Neural progenitor cell (in vitro differentiated cells): ENCODE measurements around the gene DPP7. TPM values are rescaled to one million over a fixed set of nuclear protein-coding genes. Genes with fewer than 3 reads are reported as not detected.
A peak's percentile ranks its signal among the peaks of the same experiment; 100 is the strongest.

Experiments
- DNase-seq: peaks from one replicate; pipeline ENCODE4 v3.0.0-alpha.2; 2016; ENCODE audit warnings: low spot score
- H2AFZ ChIP-seq: fragments of 200-600 bp; sonication (generic); replicated peaks from 2 replicates; pipeline ENCODE4 v1.6.1; 2016; ENCODE audit warnings: antibody characterized with exemption
- H3F3A ChIP-seq: fragments of 200-600 bp; sonication (generic); 2 replicates; pipeline ENCODE4 v1.6.1; 2016; ENCODE audit warnings: antibody characterized with exemption, low read depth
- H3K27ac ChIP-seq: fragments of 200-600 bp; sonication (generic); 2 replicates; pipeline ENCODE4 v1.5.1; 2016; ENCODE audit warnings: mild to moderate bottlenecking
- H3K27me3 ChIP-seq: fragments of 200-600 bp; sonication (generic); 2 replicates; pipeline ENCODE4 v1.6.1; 2016; ENCODE audit warnings: mild to moderate bottlenecking, moderate library complexity
- H3K36me3 ChIP-seq: fragments of 200-600 bp; sonication (generic); 2 replicates; pipeline ENCODE4 v1.5.1; 2016
- H3K4me1 ChIP-seq: fragments of 200-600 bp; sonication (generic); 2 replicates; pipeline ENCODE4 v1.6.1; 2016; ENCODE audit warnings: mixed run types
- H3K4me2 ChIP-seq: fragments of 200-600 bp; sonication (generic); 2 replicates; pipeline ENCODE4 v1.6.1; 2016
- H3K4me3 ChIP-seq: fragments of 200-600 bp; sonication (generic); 2 replicates; pipeline ENCODE4 v1.5.1; 2016
- H3K79me2 ChIP-seq: fragments of 200-600 bp; sonication (generic); 2 replicates; pipeline ENCODE4 v1.6.1; 2016; ENCODE audit warnings: low read depth
- H3K9ac ChIP-seq: fragments of 200-600 bp; sonication (generic); 2 replicates; pipeline ENCODE4 v1.6.1; 2016
- H3K9me3 ChIP-seq: fragments of 200-600 bp; sonication (generic); 2 replicates; pipeline ENCODE4 v1.5.1; 2016; ENCODE audit warnings: low read depth
- H4K20me1 ChIP-seq: fragments of 200-600 bp; sonication (generic); 2 replicates; pipeline ENCODE4 v1.6.1; 2016; ENCODE audit warnings: low read depth
- H3K27ac Mint-ChIP-seq: 3 replicates; pipeline ENCODE4 v1.8.0; 2021; ENCODE audit warnings: mixed read lengths
- H3K27me3 Mint-ChIP-seq: 2 replicates; pipeline ENCODE4 v1.8.0; 2022; ENCODE audit warnings: low read depth, mild to moderate bottlenecking, inconsistent platforms, moderate library complexity, mixed read lengths; ENCODE audit not compliant: insufficient read depth
- H3K36me3 Mint-ChIP-seq: 3 replicates; pipeline ENCODE4 v1.8.0; 2021; ENCODE audit warnings: mixed read lengths
- H3K4me1 Mint-ChIP-seq: 3 replicates; pipeline ENCODE4 v1.8.0; 2021; ENCODE audit warnings: mixed read lengths
- H3K4me3 Mint-ChIP-seq: 3 replicates; pipeline ENCODE4 v1.8.0; 2021; ENCODE audit warnings: mild to moderate bottlenecking, moderate library complexity, mixed read lengths
- H3K9me3 Mint-ChIP-seq: 3 replicates; pipeline ENCODE4 v1.8.0; 2020; ENCODE audit warnings: mixed read lengths
- CTCF ChIP-seq: fragments of 200-600 bp; sonication (generic); IDR thresholded peaks from 2 replicates; pipeline ENCODE4 v1.5.1; 2017; ENCODE audit warnings: antibody characterized with exemption, mild to moderate bottlenecking
- EZH2 ChIP-seq: fragments of 200-600 bp; sonication (generic); IDR thresholded peaks from 2 replicates; pipeline ENCODE4 v1.6.1; 2017; ENCODE audit warnings: antibody characterized with exemption, mild to moderate bottlenecking, moderate library complexity
- EZH2phosphoT487 ChIP-seq: fragments of 200-600 bp; sonication (generic); IDR thresholded peaks from 2 replicates; pipeline ENCODE4 v1.6.1; 2017; ENCODE audit warnings: antibody characterized with exemption
- total RNA-seq: library from RNA; depleted of rRNA; stranded (reverse); fragments of >200 nt; gene quantifications from 2 replicates; pipeline ENCODE4 v1.2.3, GENCODE V29; 2015; ENCODE audit warnings: low replicate concordance

DPP7 gene
- total RNA-seq, 1 donor from 2014 or later: 2.6 TPM

GRCh38 chr9:137082925-137083290, 31.6 kb downstream of the DPP7 start:
- H2AFZ ChIP-seq: no peak overlapping the region
- peaks cover 69% of the 10 kb centered on the region for H3K27me3 ChIP-seq
- TF ChIP-seq EZH2: no peak
- no peak for TF ChIP-seq CTCF
- TF ChIP-seq EZH2phosphoT487: no peak
- Mint-ChIP-seq H3K27ac (no peak overlapping the region), H3K4me1 (peaks cover 29% of the 10 kb centered on the region), H3K9me3 (no peaks in the 10 kb centered on the region), H3K4me3 (no peak overlapping the region), H3K36me3 (no peaks in the 10 kb centered on the region), H3K27me3 (peaks cover 33% of the 10 kb centered on the region)
- peaks cover 30% of the 10 kb centered on the region for H3F3A ChIP-seq
- H3K9me3 ChIP-seq: no peaks in the 10 kb centered on the region
- no peaks in the 10 kb centered on the region for H3K36me3 ChIP-seq
- no peak for DNase-seq
- no peak overlapping the region for H3K4me3 ChIP-seq
- H3K79me2 ChIP-seq: peaks cover 5% of the 10 kb centered on the region
- peaks cover 13% of the 10 kb centered on the region for H4K20me1 ChIP-seq
- H3K4me1 ChIP-seq: peaks cover 16% of the 10 kb centered on the region
- no peak overlapping the region for H3K4me2 ChIP-seq
- no peak overlapping the region for H3K27ac ChIP-seq
- no peak overlapping the region for H3K9ac ChIP-seq

GRCh38 chr9:137082222-137082924, 32.2 kb downstream of the DPP7 start:
- peaks cover 14% of the 10 kb centered on the region for H3K4me1 ChIP-seq
- H3K27ac ChIP-seq: no peak overlapping the region
- no peak for DNase-seq
- no peak overlapping the region for H3K4me3 ChIP-seq
- H3K9me3 Mint-ChIP-seq: no peaks in the 10 kb centered on the region
- no peak overlapping the region for H3K27ac Mint-ChIP-seq
- H3K4me3 Mint-ChIP-seq: peak overlapping the region; percentile 18
- H3K36me3 Mint-ChIP-seq: no peaks in the 10 kb centered on the region
- no peak overlapping the region for H3K9ac ChIP-seq
- H3K27me3 ChIP-seq: peaks cover 71% of the 10 kb centered on the region
- H4K20me1 ChIP-seq: peaks cover 13% of the 10 kb centered on the region
- H3K4me1 Mint-ChIP-seq: peaks cover 24% of the 10 kb centered on the region
- peaks cover 25% of the 10 kb centered on the region for H3F3A ChIP-seq
- no peak overlapping the region for H2AFZ ChIP-seq
- H3K36me3 ChIP-seq: no peaks in the 10 kb centered on the region
- H3K79me2 ChIP-seq: peaks cover under 1% of the 10 kb centered on the region
- TF ChIP-seq EZH2: no peak
- no peak for TF ChIP-seq CTCF
- TF ChIP-seq EZH2phosphoT487: no peak
- H3K4me2 ChIP-seq: no peak overlapping the region
- H3K27me3 Mint-ChIP-seq: peaks cover 30% of the 10 kb centered on the region
- no peaks in the 10 kb centered on the region for H3K9me3 ChIP-seq

GRCh38 chr9:137080260-137081122, 34.0 kb downstream of the DPP7 start:
- Histone ChIP-seq H3K79me2 (no peaks in the 10 kb centered on the region), H3K4me1 (peaks cover 14% of the 10 kb centered on the region), H3K4me3 (no peak overlapping the region), H3K27ac (no peak overlapping the region), H3K9ac (no peak overlapping the region), H3K27me3 (peaks cover 81% of the 10 kb centered on the region), H4K20me1 (peaks cover 21% of the 10 kb centered on the region), H3K9me3 (no peaks in the 10 kb centered on the region), H2AFZ (no peak overlapping the region), H3K4me2 (no peak overlapping the region), H3K36me3 (no peaks in the 10 kb centered on the region), H3F3A (peaks cover 22% of the 10 kb centered on the region)
- H3K27me3 Mint-ChIP-seq: peaks cover 37% of the 10 kb centered on the region
- H3K4me3 Mint-ChIP-seq: no peak overlapping the region
- H3K36me3 Mint-ChIP-seq: no peaks in the 10 kb centered on the region
- peaks cover 20% of the 10 kb centered on the region for H3K4me1 Mint-ChIP-seq
- H3K9me3 Mint-ChIP-seq: no peaks in the 10 kb centered on the region
- no peak for DNase-seq
- no peak overlapping the region for H3K27ac Mint-ChIP-seq
- TF ChIP-seq EZH2phosphoT487 (no peak), EZH2 (no peak), CTCF (no peak)
